Neural cell (in vitro differentiated cells): Measurements from ENCODE around the gene SLX4IP. TPM values are rescaled to one million over a fixed set of nuclear protein-coding genes. Genes with fewer than 3 reads are reported as not detected.

Source experiments
- H2AFZ ChIP-seq: fragments of 200-600, 300-800 bp; sonication (generic), shearing (Covaris generic); 2 replicates; pipeline ENCODE4 v1.6.0; 2014; ENCODE audit warnings: low read depth, mild to moderate bottlenecking, antibody characterized with exemption, low read length, moderate library complexity
- H3F3A ChIP-seq: fragments of 200-600 bp; shearing (Covaris generic); 2 replicates; pipeline ENCODE4 v1.6.1; 2016; ENCODE audit warnings: mild to moderate bottlenecking, moderate library complexity, mixed read lengths, antibody characterized with exemption, low read length; ENCODE audit not compliant: insufficient read depth, poor library complexity, severe bottlenecking
- H3K27ac ChIP-seq: fragments of 200-600, 300-800 bp; sonication (generic), shearing (Covaris generic); 2 replicates; pipeline ENCODE4 v1.5.1; 2014; ENCODE audit warnings: mild to moderate bottlenecking, low read length, moderate library complexity
- H3K27me3 ChIP-seq: fragments of 300-800, 200-600 bp; sonication (generic), shearing (Covaris generic); 2 replicates; pipeline ENCODE4 v1.6.0; 2014; ENCODE audit warnings: mild to moderate bottlenecking, low read depth, low read length, moderate library complexity; ENCODE audit not compliant: insufficient read depth
- H3K36me3 ChIP-seq: fragments of 300-800, 200-600 bp; sonication (generic), shearing (Covaris generic); 2 replicates; pipeline ENCODE4 v1.5.1; 2014; ENCODE audit warnings: mild to moderate bottlenecking, antibody characterized with exemption, low read length, moderate library complexity; ENCODE audit not compliant: insufficient read depth
- H3K4me2 ChIP-seq: fragments of 300-800, 200-600 bp; sonication (generic), shearing (Covaris generic); 2 replicates; pipeline ENCODE4 v1.6.0; 2014; ENCODE audit warnings: mild to moderate bottlenecking, low read length
- H3K4me3 ChIP-seq: fragments of 300-800, 200-600 bp; sonication (generic), shearing (Covaris generic); 2 replicates; pipeline ENCODE4 v1.5.1; 2014; ENCODE audit warnings: mild to moderate bottlenecking, low read length, moderate library complexity
- H3K79me2 ChIP-seq: fragments of 200-600 bp; shearing (Covaris generic); replicated peaks from 2 replicates; pipeline ENCODE4 v1.6.0; 2014; ENCODE audit warnings: mild to moderate bottlenecking, low read length, moderate library complexity; ENCODE audit not compliant: insufficient read depth
- H3K9ac ChIP-seq: fragments of 300-800, 200-600 bp; sonication (generic), shearing (Covaris generic); 2 replicates; pipeline ENCODE4 v1.6.1; 2016; ENCODE audit warnings: mild to moderate bottlenecking, low read length, mixed read lengths
- H3K9me2 ChIP-seq: fragments of 200-600 bp; shearing (Covaris generic); 2 replicates; pipeline ENCODE4 v1.6.1; 2016; ENCODE audit warnings: mild to moderate bottlenecking, low read length, mixed read lengths; ENCODE audit not compliant: insufficient read depth
- H3K9me3 ChIP-seq: fragments of 200-600, 300-800 bp; sonication (generic), shearing (Covaris generic); 2 replicates; pipeline ENCODE4 v1.6.1; 2016; ENCODE audit warnings: mild to moderate bottlenecking, mixed run types, low read length, moderate library complexity, mixed read lengths
- H4K20me1 ChIP-seq: fragments of 200-600 bp; shearing (Covaris generic); 2 replicates; pipeline ENCODE4 v1.6.1; 2016; ENCODE audit warnings: mild to moderate bottlenecking, mixed run types; ENCODE audit not compliant: insufficient read depth
- EP300 ChIP-seq: fragments of 450-650 bp; conservative IDR thresholded peaks from 2 replicates; pipeline ENCODE4 v1.6.1; 2014; ENCODE audit warnings: antibody characterized with exemption, mild to moderate bottlenecking, moderate library complexity; ENCODE audit not compliant: poor library complexity, severe bottlenecking
- EZH2 ChIP-seq: fragments of 200-600, 300-800 bp; shearing (Covaris generic), sonication (generic); IDR thresholded peaks from 2 replicates; pipeline ENCODE4 v1.6.1; 2014; ENCODE audit warnings: antibody characterized with exemption, low read length, borderline replicate concordance, mild to moderate bottlenecking; ENCODE audit not compliant: insufficient read depth, poor library complexity, severe bottlenecking
- MXI1 ChIP-seq: fragments of 450-650 bp; conservative IDR thresholded peaks from 2 replicates; pipeline ENCODE4 v1.6.1; 2014; ENCODE audit warnings: antibody characterized with exemption, mild to moderate bottlenecking; ENCODE audit not compliant: poor library complexity, severe bottlenecking
- POLR2AphosphoS5 ChIP-seq: IDR thresholded peaks from 2 replicates; pipeline ENCODE4 v1.6.1; 2012
- RAD21 ChIP-seq: fragments of 450-650 bp; conservative IDR thresholded peaks from 2 replicates; pipeline ENCODE4 v1.6.1; 2014; ENCODE audit warnings: antibody characterized with exemption, mild to moderate bottlenecking, moderate library complexity
- SMC3 ChIP-seq: fragments of 450-650 bp; conservative IDR thresholded peaks from 2 replicates; pipeline ENCODE4 v1.6.1; 2014; ENCODE audit warnings: antibody characterized with exemption, mild to moderate bottlenecking, moderate library complexity; ENCODE audit not compliant: poor library complexity
- TAF1 ChIP-seq: IDR thresholded peaks from 2 replicates; pipeline ENCODE4 v1.6.1; 2012; ENCODE audit warnings: low read depth
- polyA plus RNA-seq: library from polyadenylated mRNA; depleted of rRNA; stranded (reverse); fragments of >200 nt; gene quantifications from 2 replicates; pipeline ENCODE4 v1.2.3, GENCODE V29; 2014
- TF ChIP-seq, protein P1 (sequence below): fragments of 450-650 bp; IDR thresholded peaks from 2 replicates; pipeline ENCODE4 v1.5.1; 2014; ENCODE audit warnings: antibody characterized with exemption, mild to moderate bottlenecking, moderate library complexity; ENCODE audit not compliant: poor library complexity, severe bottlenecking
- TF ChIP-seq, protein P2 (sequence below): IDR thresholded peaks from 2 replicates; pipeline ENCODE4 v1.6.1; 2012; ENCODE audit warnings: borderline replicate concordance

Gene SLX4IP
- polyA plus RNA-seq, 1 donor from 2014 or later: 6.4 TPM

DNA sequence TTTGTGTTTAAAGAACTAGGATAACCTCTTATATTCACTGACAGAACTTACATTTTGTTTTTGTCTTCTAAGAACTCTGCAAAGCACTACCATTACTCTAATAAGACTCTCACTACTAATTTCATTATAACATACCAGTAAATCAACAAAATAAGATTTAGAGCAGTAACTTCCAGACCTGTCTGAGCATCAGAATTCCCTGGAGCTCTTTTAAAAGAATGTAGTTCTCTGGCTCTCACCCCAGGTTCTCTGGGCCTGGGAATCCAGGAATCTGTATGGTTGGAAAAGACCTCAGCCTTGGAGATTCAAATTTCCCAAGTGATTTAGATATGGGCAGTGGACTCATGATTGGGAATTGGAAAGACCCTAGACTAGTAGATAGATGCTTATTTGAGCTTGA is 149.3 kb downstream of the SLX4IP start:
- Histone ChIP-seq H4K20me1 (no peaks in the 10 kb centered on the region), H3K36me3 (no peaks in the 10 kb centered on the region), H3K9ac (no peak overlapping the region), H3K79me2 (no peaks in the 10 kb centered on the region), H3K9me3 (no peaks in the 10 kb centered on the region), H3K27ac (no peak overlapping the region), H3K4me3 (no peak overlapping the region), H2AFZ (no peak overlapping the region), H3K9me2 (no peaks in the 10 kb centered on the region), H3K27me3 (no peaks in the 10 kb centered on the region), H3K4me2 (no peak overlapping the region), H3F3A (no peaks in the 10 kb centered on the region)
- TF ChIP-seq, protein P1, sequence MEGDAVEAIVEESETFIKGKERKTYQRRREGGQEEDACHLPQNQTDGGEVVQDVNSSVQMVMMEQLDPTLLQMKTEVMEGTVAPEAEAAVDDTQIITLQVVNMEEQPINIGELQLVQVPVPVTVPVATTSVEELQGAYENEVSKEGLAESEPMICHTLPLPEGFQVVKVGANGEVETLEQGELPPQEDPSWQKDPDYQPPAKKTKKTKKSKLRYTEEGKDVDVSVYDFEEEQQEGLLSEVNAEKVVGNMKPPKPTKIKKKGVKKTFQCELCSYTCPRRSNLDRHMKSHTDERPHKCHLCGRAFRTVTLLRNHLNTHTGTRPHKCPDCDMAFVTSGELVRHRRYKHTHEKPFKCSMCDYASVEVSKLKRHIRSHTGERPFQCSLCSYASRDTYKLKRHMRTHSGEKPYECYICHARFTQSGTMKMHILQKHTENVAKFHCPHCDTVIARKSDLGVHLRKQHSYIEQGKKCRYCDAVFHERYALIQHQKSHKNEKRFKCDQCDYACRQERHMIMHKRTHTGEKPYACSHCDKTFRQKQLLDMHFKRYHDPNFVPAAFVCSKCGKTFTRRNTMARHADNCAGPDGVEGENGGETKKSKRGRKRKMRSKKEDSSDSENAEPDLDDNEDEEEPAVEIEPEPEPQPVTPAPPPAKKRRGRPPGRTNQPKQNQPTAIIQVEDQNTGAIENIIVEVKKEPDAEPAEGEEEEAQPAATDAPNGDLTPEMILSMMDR: no peak
- no peak for TF ChIP-seq TAF1
- no peak for TF ChIP-seq POLR2AphosphoS5
- no peak for TF ChIP-seq MXI1
- no peak for TF ChIP-seq EZH2
- no peak for TF ChIP-seq SMC3
- TF ChIP-seq EP300: no peak
- TF ChIP-seq, protein P2, sequence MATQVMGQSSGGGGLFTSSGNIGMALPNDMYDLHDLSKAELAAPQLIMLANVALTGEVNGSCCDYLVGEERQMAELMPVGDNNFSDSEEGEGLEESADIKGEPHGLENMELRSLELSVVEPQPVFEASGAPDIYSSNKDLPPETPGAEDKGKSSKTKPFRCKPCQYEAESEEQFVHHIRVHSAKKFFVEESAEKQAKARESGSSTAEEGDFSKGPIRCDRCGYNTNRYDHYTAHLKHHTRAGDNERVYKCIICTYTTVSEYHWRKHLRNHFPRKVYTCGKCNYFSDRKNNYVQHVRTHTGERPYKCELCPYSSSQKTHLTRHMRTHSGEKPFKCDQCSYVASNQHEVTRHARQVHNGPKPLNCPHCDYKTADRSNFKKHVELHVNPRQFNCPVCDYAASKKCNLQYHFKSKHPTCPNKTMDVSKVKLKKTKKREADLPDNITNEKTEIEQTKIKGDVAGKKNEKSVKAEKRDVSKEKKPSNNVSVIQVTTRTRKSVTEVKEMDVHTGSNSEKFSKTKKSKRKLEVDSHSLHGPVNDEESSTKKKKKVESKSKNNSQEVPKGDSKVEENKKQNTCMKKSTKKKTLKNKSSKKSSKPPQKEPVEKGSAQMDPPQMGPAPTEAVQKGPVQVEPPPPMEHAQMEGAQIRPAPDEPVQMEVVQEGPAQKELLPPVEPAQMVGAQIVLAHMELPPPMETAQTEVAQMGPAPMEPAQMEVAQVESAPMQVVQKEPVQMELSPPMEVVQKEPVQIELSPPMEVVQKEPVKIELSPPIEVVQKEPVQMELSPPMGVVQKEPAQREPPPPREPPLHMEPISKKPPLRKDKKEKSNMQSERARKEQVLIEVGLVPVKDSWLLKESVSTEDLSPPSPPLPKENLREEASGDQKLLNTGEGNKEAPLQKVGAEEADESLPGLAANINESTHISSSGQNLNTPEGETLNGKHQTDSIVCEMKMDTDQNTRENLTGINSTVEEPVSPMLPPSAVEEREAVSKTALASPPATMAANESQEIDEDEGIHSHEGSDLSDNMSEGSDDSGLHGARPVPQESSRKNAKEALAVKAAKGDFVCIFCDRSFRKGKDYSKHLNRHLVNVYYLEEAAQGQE: no peak
- TF ChIP-seq RAD21: no peak

DNA sequence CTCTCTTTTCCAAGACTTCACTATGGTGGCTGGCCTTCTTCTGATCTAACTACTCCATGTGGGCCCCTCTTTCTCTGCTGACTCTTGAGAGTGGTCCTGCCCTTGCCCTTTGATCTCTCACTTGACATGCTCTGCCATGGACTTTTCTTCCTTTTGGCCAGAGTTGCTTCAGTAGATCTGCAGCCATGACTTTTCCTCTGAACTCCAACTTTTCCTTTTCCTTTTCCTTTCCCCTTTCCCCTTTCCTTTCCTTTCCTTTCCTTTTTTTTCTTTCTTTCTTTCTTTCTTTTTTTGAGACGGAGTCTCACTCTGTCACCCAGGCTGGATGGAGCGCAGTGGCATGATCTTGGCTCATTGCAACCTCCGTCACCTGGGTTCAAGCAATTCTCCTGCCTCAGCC is 150.2 kb downstream of the SLX4IP start:
- Histone ChIP-seq H3F3A (no peaks in the 10 kb centered on the region), H3K4me2 (no peak overlapping the region), H3K9me2 (no peaks in the 10 kb centered on the region), H2AFZ (no peak overlapping the region), H3K36me3 (no peaks in the 10 kb centered on the region), H3K9ac (no peak overlapping the region), H3K9me3 (no peaks in the 10 kb centered on the region), H4K20me1 (no peaks in the 10 kb centered on the region), H3K79me2 (no peaks in the 10 kb centered on the region), H3K27ac (no peak overlapping the region), H3K27me3 (no peaks in the 10 kb centered on the region), H3K4me3 (no peak overlapping the region)
- TF ChIP-seq EP300 (no peak), SMC3 (no peak), EZH2 (no peak), MXI1 (no peak), RAD21 (no peak)
- TF ChIP-seq, protein P2: no peak
- TF ChIP-seq, protein P1: no peak
